Smooth muscle cell (in vitro differentiated cells): ENCODE results near the gene RRP1B. TPM values are rescaled to one million over a fixed set of nuclear protein-coding genes. Genes with fewer than 3 reads are reported as not detected.

ENCODE experiments used
- DNase-seq: peaks from one replicate; lab custom pipeline; 2025; ENCODE audit not compliant: unreplicated experiment; lab: John Stamatoyannopoulos, UW
- H2AFZ ChIP-seq: fragments of 200-600 bp; sonication (generic); 2 replicates; pipeline ENCODE4 v1.6.0; 2016; ENCODE audit warnings: antibody characterized with exemption, low read depth, mild to moderate bottlenecking
- H3F3A ChIP-seq: fragments of 200-600 bp; sonication (generic); 2 replicates; pipeline ENCODE4 v1.6.0; 2017; ENCODE audit warnings: antibody characterized with exemption, low read depth
- H3K27ac ChIP-seq: fragments of 200-600 bp; sonication (generic); 2 replicates; pipeline ENCODE4 v1.5.1; 2016; ENCODE audit warnings: low read depth, mild to moderate bottlenecking
- H3K27me3 ChIP-seq: fragments of 200-600 bp; sonication (generic); 2 replicates; pipeline ENCODE4 v1.6.1; 2016; ENCODE audit warnings: low read depth, mild to moderate bottlenecking
- H3K36me3 ChIP-seq: fragments of 200-600 bp; sonication (generic); 2 replicates; pipeline ENCODE4 v1.5.1; 2016; ENCODE audit warnings: low read depth
- H3K4me1 ChIP-seq: fragments of 200-600 bp; sonication (generic); 2 replicates; pipeline ENCODE4 v1.5.1; 2016; ENCODE audit warnings: low read depth
- H3K4me2 ChIP-seq: fragments of 200-600 bp; sonication (generic); 2 replicates; pipeline ENCODE4 v1.6.0; 2016; ENCODE audit warnings: mild to moderate bottlenecking
- H3K4me3 ChIP-seq: fragments of 200-600 bp; sonication (generic); 2 replicates; pipeline ENCODE4 v1.5.1; 2016; ENCODE audit warnings: mild to moderate bottlenecking
- H3K79me2 ChIP-seq: fragments of 200-600 bp; sonication (generic); 2 replicates; pipeline ENCODE4 v1.6.0; 2016; ENCODE audit warnings: low read depth, mild to moderate bottlenecking
- H3K9ac ChIP-seq: fragments of 200-600 bp; sonication (generic); 2 replicates; pipeline ENCODE4 v1.6.0; 2016; ENCODE audit warnings: low read depth
- H3K9me3 ChIP-seq: fragments of 200-600 bp; sonication (generic); replicated peaks from 2 replicates; pipeline ENCODE4 v1.5.1; 2016; ENCODE audit warnings: low read depth
- H4K20me1 ChIP-seq: fragments of 200-600 bp; sonication (generic); 2 replicates; pipeline ENCODE4 v1.6.0; 2016; ENCODE audit warnings: low read depth
- CTCF ChIP-seq: fragments of 200-600 bp; sonication (generic); IDR thresholded peaks from 2 replicates; pipeline ENCODE4 v1.5.1; 2017; ENCODE audit warnings: borderline replicate concordance, mild to moderate bottlenecking, antibody characterized with exemption; ENCODE audit not compliant: insufficient read depth, poor library complexity, severe bottlenecking
- WGBS: methylation state at CpG from one replicate; pipeline ENCODE4 v1.1.7; 2016; ENCODE audit warnings: low lambda C conversion rate; 5-methylcytosine and 5-hydroxymethylcytosine counted together
- polyA plus RNA-seq: library from polyadenylated mRNA; unstranded; fragments of >200 nt; fragmentation: Nextera tagmentation; extraction: Ambion mirVana; gene quantifications from 2 replicates; pipeline ENCODE4 v1.2.1, GENCODE V29; 2016
- total RNA-seq: library from RNA; depleted of rRNA; stranded (reverse); fragments of >200 nt; gene quantifications from 2 replicates; pipeline ENCODE4 v1.2.3, GENCODE V29; 2014

RRP1B gene
- total and polyA plus RNA-seq, 2 experiments from 2014 or later: 10.6 to 19.3 TPM

- WGBS: 17% methylated on average over 49 of the region's 49 CpGs
- peak overlapping the region; percentile 83 for H3K27ac ChIP-seq
- peaks cover 55% of the 10 kb centered on the region for H4K20me1 ChIP-seq
- H3K36me3 ChIP-seq: no peaks in the 10 kb centered on the region
- no peak for TF ChIP-seq CTCF
- peak overlapping the region; percentile 86 for H3K4me3 ChIP-seq
- H3F3A ChIP-seq: peaks cover 3% of the 10 kb centered on the region
- H3K9ac ChIP-seq: peak overlapping the region; percentile 93
- H3K4me1 ChIP-seq: peaks cover 14% of the 10 kb centered on the region
- H2AFZ ChIP-seq: no peak overlapping the region
- no peak for DNase-seq
- no peaks in the 10 kb centered on the region for H3K9me3 ChIP-seq
- H3K27me3 ChIP-seq: no peaks in the 10 kb centered on the region
- H3K4me2 ChIP-seq: peak overlapping the region; percentile 98
- H3K79me2 ChIP-seq: peaks cover 59% of the 10 kb centered on the region
Measured at GRCh38 chr21:43719748-43720538, 60.6 kb downstream of the RRP1B start.

- Histone ChIP-seq H3K79me2 (peaks cover 64% of the 10 kb centered on the region), H4K20me1 (peaks cover 61% of the 10 kb centered on the region)
Measured at GRCh38 chr21:43720539-43721166, 61.3 kb downstream of the RRP1B start.

GRCh38 chr21:43721206-43721605 lies 61.8 kb downstream of the RRP1B start:
- no peak overlapping the region for H3K27ac ChIP-seq
- peaks cover 8% of the 10 kb centered on the region for H3F3A ChIP-seq
- no peaks in the 10 kb centered on the region for H3K36me3 ChIP-seq
- H3K9me3 ChIP-seq: no peaks in the 10 kb centered on the region
- no peak overlapping the region for H3K9ac ChIP-seq
- H3K79me2 ChIP-seq: peaks cover 64% of the 10 kb centered on the region
- WGBS: 100% methylated on average over 4 of the region's 4 CpGs
- no peaks in the 10 kb centered on the region for H3K27me3 ChIP-seq
- no peak for DNase-seq
- H2AFZ ChIP-seq: no peak overlapping the region
- peak overlapping the region; percentile 86 for H3K4me3 ChIP-seq
- TF ChIP-seq CTCF: no peak
- H3K4me1 ChIP-seq: peaks cover 14% of the 10 kb centered on the region
- peaks cover 65% of the 10 kb centered on the region for H4K20me1 ChIP-seq
- H3K4me2 ChIP-seq: peak overlapping the region; percentile 98

More at GRCh38 chr21:43720539-43721166, 61.3 kb downstream of the RRP1B start:
- no peak for DNase-seq
- H3K4me2 ChIP-seq: peak overlapping the region; percentile 98
- no peaks in the 10 kb centered on the region for H3K27me3 ChIP-seq
- no peak overlapping the region for H2AFZ ChIP-seq
- no peak for TF ChIP-seq CTCF
- no peak overlapping the region for H3K27ac ChIP-seq
- H3K9me3 ChIP-seq: no peaks in the 10 kb centered on the region
- H3K9ac ChIP-seq: peak overlapping the region; percentile 93
- peak overlapping the region; percentile 86 for H3K4me3 ChIP-seq
- WGBS: 91% methylated on average over 16 of the region's 16 CpGs
- peaks cover 4% of the 10 kb centered on the region for H3F3A ChIP-seq
- H3K36me3 ChIP-seq: no peaks in the 10 kb centered on the region
- peaks cover 14% of the 10 kb centered on the region for H3K4me1 ChIP-seq
